Measurements from ENCODE around the gene SERPINH1. TPM values are rescaled to one million over a fixed set of nuclear protein-coding genes. Genes with fewer than 3 reads are reported as not detected.

SERPINH1 gene
- total and polyA plus RNA-seq, 2 donors (not counting 1 experiment from before 2014, with no cell fraction given), result 3.0 to 5.7 TPM

DNA sequence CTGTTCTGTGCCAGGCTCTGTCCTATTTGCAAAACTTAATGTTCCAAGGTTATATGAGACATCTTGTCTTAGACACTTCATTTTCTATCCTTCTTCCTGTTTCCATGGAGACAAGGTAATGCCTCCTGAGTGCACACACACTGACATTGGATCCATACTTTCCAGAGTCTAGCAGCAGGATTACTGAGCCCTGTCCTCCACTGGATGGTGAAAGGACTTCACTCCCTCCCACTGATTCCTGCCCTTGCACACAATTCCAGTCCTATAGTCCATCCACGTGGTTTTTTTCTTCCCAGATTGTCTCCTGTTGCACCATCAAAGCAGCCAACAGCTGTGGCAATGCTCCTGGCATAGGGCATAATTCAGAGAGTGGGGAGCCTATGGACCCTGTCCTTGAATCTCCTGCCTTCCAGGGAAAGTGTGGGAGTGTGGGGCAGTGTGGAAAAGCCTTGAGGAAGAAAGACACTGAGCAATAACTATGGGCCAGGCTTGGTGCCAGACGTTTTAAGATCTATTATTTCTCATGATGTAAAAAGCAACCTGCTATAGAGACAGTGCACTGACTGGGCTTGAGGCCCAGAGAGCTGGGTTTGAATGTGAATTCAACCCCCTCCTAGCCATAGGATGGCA, 31.3 kb downstream of the SERPINH1 start:
- Histone ChIP-seq H4K20me1 (ENCODE audit: control insufficient read depth, insufficient read depth, low read length, poor library complexity, severe bottlenecking) (no peaks in the 10 kb centered on the region), H3K27ac (ENCODE audit: low read length in 2 of 2) (no peak overlapping the region), H3K4me1 (ENCODE audit: control insufficient read depth in 2 of 2, insufficient read depth in 2 of 2, low read length in 2 of 2) (peaks cover 13 to 20% of the 10 kb centered on the region in 2 donors), H3K36me3 (replicated peaks in 1 of 2; ENCODE audit: control extremely low read depth in 1 of 2, control insufficient read depth in 1 of 2, extremely low read depth in 1 of 2, insufficient read depth in 2 of 2, low read length in 1 of 2) (no peaks in the 10 kb centered on the region), H3K4me3 (ENCODE audit: control extremely low read depth in 1 of 5, extremely low read depth in 1 of 5, insufficient read depth in 1 of 5, low read depth in 2 of 5, low read length in 4 of 5) (no peak overlapping the region), H3K4me2 (replicated peaks; ENCODE audit: low read depth, low read length, poor library complexity, severe bottlenecking) (no peak overlapping the region), H3K9ac (ENCODE audit: low read length) (no peak overlapping the region), H2AFZ (ENCODE audit: insufficient read depth, low read depth, low read length, poor library complexity, severe bottlenecking) (no peak overlapping the region), H3K27me3 (replicated peaks in 1 of 4; ENCODE audit: control extremely low read depth in 1 of 4, control insufficient read depth in 3 of 4, insufficient read depth in 4 of 4, low read length in 3 of 4) (no peaks in the 10 kb centered on the region), H3K79me2 (ENCODE audit: control insufficient read depth, insufficient read depth, low read length) (no peaks in the 10 kb centered on the region), H3K9me3 (ENCODE audit: control extremely low read depth in 1 of 3, control insufficient read depth in 2 of 3, insufficient read depth in 1 of 3, low read length in 2 of 3) (no peaks in the 10 kb centered on the region)
- Mint-ChIP-seq H3K27me3 (peaks cover 7% of the 10 kb centered on the region), H3K27ac (no peak overlapping the region), H3K4me1 (peaks cover 13% of the 10 kb centered on the region), H3K9me3 (ENCODE audit: insufficient read depth) (no peaks in the 10 kb centered on the region), H3K4me3 (no peak overlapping the region)
- intact Hi-C loops (cut with micrococcal nuclease), result no loop called here
- WGBS (ENCODE audit: insufficient coverage), result 60% methylated on average over 1 of the region's 2 CpGs
- POLR2A ChIA-PET, result no interaction called here
- ATAC-seq (ENCODE audit: low read depth), result no peak
- DNase-seq, result no peak
- TF ChIP-seq, protein P1, sequence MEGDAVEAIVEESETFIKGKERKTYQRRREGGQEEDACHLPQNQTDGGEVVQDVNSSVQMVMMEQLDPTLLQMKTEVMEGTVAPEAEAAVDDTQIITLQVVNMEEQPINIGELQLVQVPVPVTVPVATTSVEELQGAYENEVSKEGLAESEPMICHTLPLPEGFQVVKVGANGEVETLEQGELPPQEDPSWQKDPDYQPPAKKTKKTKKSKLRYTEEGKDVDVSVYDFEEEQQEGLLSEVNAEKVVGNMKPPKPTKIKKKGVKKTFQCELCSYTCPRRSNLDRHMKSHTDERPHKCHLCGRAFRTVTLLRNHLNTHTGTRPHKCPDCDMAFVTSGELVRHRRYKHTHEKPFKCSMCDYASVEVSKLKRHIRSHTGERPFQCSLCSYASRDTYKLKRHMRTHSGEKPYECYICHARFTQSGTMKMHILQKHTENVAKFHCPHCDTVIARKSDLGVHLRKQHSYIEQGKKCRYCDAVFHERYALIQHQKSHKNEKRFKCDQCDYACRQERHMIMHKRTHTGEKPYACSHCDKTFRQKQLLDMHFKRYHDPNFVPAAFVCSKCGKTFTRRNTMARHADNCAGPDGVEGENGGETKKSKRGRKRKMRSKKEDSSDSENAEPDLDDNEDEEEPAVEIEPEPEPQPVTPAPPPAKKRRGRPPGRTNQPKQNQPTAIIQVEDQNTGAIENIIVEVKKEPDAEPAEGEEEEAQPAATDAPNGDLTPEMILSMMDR (IDR thresholded peaks at IDR 0.05), result no peak
- no peak for TF ChIP-seq EZH2 (IDR thresholded peaks at IDR 0.05; ENCODE audit: borderline replicate concordance, insufficient read depth, low read depth, low read length, poor library complexity, severe bottlenecking)
- CTCF ChIA-PET, result interaction anchor here (0.5 kb wide), 1 partner anchor 1234 kb away, joined by 5 read pairs; no protein-coding TSS in a partner anchor

DNA sequence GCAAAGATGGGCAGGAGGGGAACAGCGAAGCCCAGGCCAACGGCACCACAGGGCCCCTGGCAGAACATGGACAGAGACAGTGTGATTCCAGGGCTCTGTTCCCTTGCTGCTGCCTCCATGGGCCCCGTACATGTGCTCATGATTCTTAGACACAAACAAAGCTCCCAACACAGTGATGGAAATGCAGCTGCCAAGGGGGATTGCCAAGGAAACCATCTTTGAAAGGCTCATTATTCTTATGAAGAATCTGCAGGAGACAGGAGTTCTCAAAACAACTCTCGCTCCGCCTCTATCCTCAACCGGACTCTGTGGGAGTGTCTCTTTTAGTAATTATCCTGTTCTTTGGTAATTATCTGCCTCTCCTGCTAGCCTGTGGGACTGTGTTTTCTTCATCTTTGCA, 32.2 kb downstream of the SERPINH1 start:
- TF ChIP-seq EZH2 (IDR thresholded peaks at IDR 0.05; ENCODE audit: borderline replicate concordance, insufficient read depth, low read depth, low read length, poor library complexity, severe bottlenecking), result no peak
- TF ChIP-seq, protein P1 (IDR thresholded peaks at IDR 0.05), result no peak
- Histone ChIP-seq H3K27ac (ENCODE audit: low read length in 2 of 2) (no peak overlapping the region), H3K4me3 (ENCODE audit: control extremely low read depth in 1 of 5, extremely low read depth in 1 of 5, insufficient read depth in 1 of 5, low read depth in 2 of 5, low read length in 4 of 5) (no peak overlapping the region), H2AFZ (ENCODE audit: insufficient read depth, low read depth, low read length, poor library complexity, severe bottlenecking) (no peak overlapping the region), H3K27me3 (replicated peaks in 1 of 4; ENCODE audit: control extremely low read depth in 1 of 4, control insufficient read depth in 3 of 4, insufficient read depth in 4 of 4, low read length in 3 of 4) (no peaks in the 10 kb centered on the region), H4K20me1 (ENCODE audit: control insufficient read depth, insufficient read depth, low read length, poor library complexity, severe bottlenecking) (no peaks in the 10 kb centered on the region), H3K9me3 (ENCODE audit: control extremely low read depth in 1 of 3, control insufficient read depth in 2 of 3, insufficient read depth in 1 of 3, low read length in 2 of 3) (no peaks in the 10 kb centered on the region), H3K4me1 (ENCODE audit: control insufficient read depth in 2 of 2, insufficient read depth in 2 of 2, low read length in 2 of 2) (peaks cover 13 to 20% of the 10 kb centered on the region in 2 donors), H3K79me2 (ENCODE audit: control insufficient read depth, insufficient read depth, low read length) (no peaks in the 10 kb centered on the region), H3K4me2 (replicated peaks; ENCODE audit: low read depth, low read length, poor library complexity, severe bottlenecking) (no peak overlapping the region), H3K9ac (ENCODE audit: low read length) (no peak overlapping the region), H3K36me3 (replicated peaks in 1 of 2; ENCODE audit: control extremely low read depth in 1 of 2, control insufficient read depth in 1 of 2, extremely low read depth in 1 of 2, insufficient read depth in 2 of 2, low read length in 1 of 2) (no peaks in the 10 kb centered on the region)
- DNase-seq (no peak), ATAC-seq (ENCODE audit: low read depth) (no peak)
- intact Hi-C loops (cut with micrococcal nuclease), result no loop called here
- ChIA-PET CTCF (interaction anchor here (0.7 kb wide), 1 partner anchor 17 kb away, joined by 3 read pairs; no protein-coding TSS in a partner anchor), POLR2A (no interaction called here)
- H3K9me3 Mint-ChIP-seq (ENCODE audit: insufficient read depth), result no peaks in the 10 kb centered on the region
- 93% methylated on average over 6 of the region's 6 CpGs for WGBS (ENCODE audit: insufficient coverage)
- H3K27ac Mint-ChIP-seq, result no peak overlapping the region
- peaks cover 7% of the 10 kb centered on the region for H3K27me3 Mint-ChIP-seq
- H3K4me3 Mint-ChIP-seq, result no peak overlapping the region
- H3K4me1 Mint-ChIP-seq, result peaks cover 15% of the 10 kb centered on the region
